Neural progenitor cell (in vitro differentiated cells): ENCODE results near the gene CD86. TPM values are rescaled to one million over a fixed set of nuclear protein-coding genes. Genes with fewer than 3 reads are reported as not detected.

Experiments used
- DNase-seq: peaks from one replicate; pipeline ENCODE4 v3.0.0-alpha.2; 2016; ENCODE audit warnings: low spot score
- H2AFZ ChIP-seq: fragments of 200-600 bp; sonication (generic); replicated peaks from 2 replicates; pipeline ENCODE4 v1.6.1; 2016; ENCODE audit warnings: antibody characterized with exemption
- H3F3A ChIP-seq: fragments of 200-600 bp; sonication (generic); 2 replicates; pipeline ENCODE4 v1.6.1; 2016; ENCODE audit warnings: antibody characterized with exemption, low read depth
- H3K27ac ChIP-seq: fragments of 200-600 bp; sonication (generic); 2 replicates; pipeline ENCODE4 v1.5.1; 2016; ENCODE audit warnings: mild to moderate bottlenecking
- H3K27me3 ChIP-seq: fragments of 200-600 bp; sonication (generic); 2 replicates; pipeline ENCODE4 v1.6.1; 2016; ENCODE audit warnings: mild to moderate bottlenecking, moderate library complexity
- H3K36me3 ChIP-seq: fragments of 200-600 bp; sonication (generic); 2 replicates; pipeline ENCODE4 v1.5.1; 2016
- H3K4me1 ChIP-seq: fragments of 200-600 bp; sonication (generic); 2 replicates; pipeline ENCODE4 v1.6.1; 2016; ENCODE audit warnings: mixed run types
- H3K4me2 ChIP-seq: fragments of 200-600 bp; sonication (generic); 2 replicates; pipeline ENCODE4 v1.6.1; 2016
- H3K4me3 ChIP-seq: fragments of 200-600 bp; sonication (generic); 2 replicates; pipeline ENCODE4 v1.5.1; 2016
- H3K79me2 ChIP-seq: fragments of 200-600 bp; sonication (generic); 2 replicates; pipeline ENCODE4 v1.6.1; 2016; ENCODE audit warnings: low read depth
- H3K9ac ChIP-seq: fragments of 200-600 bp; sonication (generic); 2 replicates; pipeline ENCODE4 v1.6.1; 2016
- H3K9me3 ChIP-seq: fragments of 200-600 bp; sonication (generic); 2 replicates; pipeline ENCODE4 v1.5.1; 2016; ENCODE audit warnings: low read depth
- H4K20me1 ChIP-seq: fragments of 200-600 bp; sonication (generic); 2 replicates; pipeline ENCODE4 v1.6.1; 2016; ENCODE audit warnings: low read depth
- H3K27ac Mint-ChIP-seq: 3 replicates; pipeline ENCODE4 v1.8.0; 2021; ENCODE audit warnings: mixed read lengths
- H3K27me3 Mint-ChIP-seq: 2 replicates; pipeline ENCODE4 v1.8.0; 2022; ENCODE audit warnings: low read depth, mild to moderate bottlenecking, inconsistent platforms, moderate library complexity, mixed read lengths; ENCODE audit not compliant: insufficient read depth
- H3K36me3 Mint-ChIP-seq: 3 replicates; pipeline ENCODE4 v1.8.0; 2021; ENCODE audit warnings: mixed read lengths
- H3K4me1 Mint-ChIP-seq: 3 replicates; pipeline ENCODE4 v1.8.0; 2021; ENCODE audit warnings: mixed read lengths
- H3K4me3 Mint-ChIP-seq: 3 replicates; pipeline ENCODE4 v1.8.0; 2021; ENCODE audit warnings: mild to moderate bottlenecking, moderate library complexity, mixed read lengths
- H3K9me3 Mint-ChIP-seq: 3 replicates; pipeline ENCODE4 v1.8.0; 2020; ENCODE audit warnings: mixed read lengths
- CTCF ChIP-seq: fragments of 200-600 bp; sonication (generic); IDR thresholded peaks from 2 replicates; pipeline ENCODE4 v1.5.1; 2017; ENCODE audit warnings: antibody characterized with exemption, mild to moderate bottlenecking
- EZH2 ChIP-seq: fragments of 200-600 bp; sonication (generic); IDR thresholded peaks from 2 replicates; pipeline ENCODE4 v1.6.1; 2017; ENCODE audit warnings: antibody characterized with exemption, mild to moderate bottlenecking, moderate library complexity
- EZH2phosphoT487 ChIP-seq: fragments of 200-600 bp; sonication (generic); IDR thresholded peaks from 2 replicates; pipeline ENCODE4 v1.6.1; 2017; ENCODE audit warnings: antibody characterized with exemption
- total RNA-seq: library from RNA; depleted of rRNA; stranded (reverse); fragments of >200 nt; gene quantifications from 2 replicates; pipeline ENCODE4 v1.2.3, GENCODE V29; 2015; ENCODE audit warnings: low replicate concordance

Gene CD86
- total RNA-seq, 1 donor from 2014 or later, result not detected

- Histone ChIP-seq H3K4me2 (no peak overlapping the region), H3F3A (no peaks in the 10 kb centered on the region), H4K20me1 (no peaks in the 10 kb centered on the region), H3K4me3 (no peak overlapping the region), H3K27me3 (no peaks in the 10 kb centered on the region), H2AFZ (no peak overlapping the region), H3K79me2 (no peaks in the 10 kb centered on the region), H3K4me1 (no peaks in the 10 kb centered on the region), H3K27ac (no peak overlapping the region), H3K9ac (no peak overlapping the region), H3K9me3 (no peaks in the 10 kb centered on the region), H3K36me3 (no peaks in the 10 kb centered on the region)
- Mint-ChIP-seq H3K9me3 (no peaks in the 10 kb centered on the region), H3K4me1 (peaks cover 10% of the 10 kb centered on the region), H3K27me3 (peaks cover under 1% of the 10 kb centered on the region), H3K4me3 (no peak overlapping the region), H3K36me3 (no peaks in the 10 kb centered on the region), H3K27ac (no peak overlapping the region)
- no peak for DNase-seq
- TF ChIP-seq EZH2phosphoT487 (no peak), CTCF (no peak), EZH2 (no peak)
Measured at GRCh38 chr3:122079524-122080206, 24.5 kb downstream of the CD86 start.

- H3K4me1 Mint-ChIP-seq, result peaks cover 10% of the 10 kb centered on the region
- no peak overlapping the region for H2AFZ ChIP-seq
- no peak overlapping the region for H3K4me3 ChIP-seq
- no peaks in the 10 kb centered on the region for H3K36me3 ChIP-seq
- TF ChIP-seq CTCF, result no peak
- no peak for TF ChIP-seq EZH2phosphoT487
- TF ChIP-seq EZH2, result no peak
- no peaks in the 10 kb centered on the region for H3K9me3 Mint-ChIP-seq
- no peak overlapping the region for H3K27ac Mint-ChIP-seq
- H3K4me1 ChIP-seq, result no peaks in the 10 kb centered on the region
- H3K4me3 Mint-ChIP-seq, result no peak overlapping the region
- H3F3A ChIP-seq, result no peaks in the 10 kb centered on the region
- no peaks in the 10 kb centered on the region for H4K20me1 ChIP-seq
- no peaks in the 10 kb centered on the region for H3K27me3 Mint-ChIP-seq
- DNase-seq, result no peak
- no peak overlapping the region for H3K9ac ChIP-seq
- H3K36me3 Mint-ChIP-seq, result no peaks in the 10 kb centered on the region
- no peak overlapping the region for H3K4me2 ChIP-seq
- no peaks in the 10 kb centered on the region for H3K27me3 ChIP-seq
- H3K79me2 ChIP-seq, result no peaks in the 10 kb centered on the region
- no peaks in the 10 kb centered on the region for H3K9me3 ChIP-seq
- H3K27ac ChIP-seq, result no peak overlapping the region
Measured at GRCh38 chr3:122080207-122080587, 25.0 kb downstream of the CD86 start.

GRCh38 chr3:122081543-122082247 lies 26.5 kb downstream of the CD86 start:
- Histone ChIP-seq H3K36me3 (no peaks in the 10 kb centered on the region), H3K4me1 (no peaks in the 10 kb centered on the region), H2AFZ (no peak overlapping the region), H3K4me2 (no peak overlapping the region), H4K20me1 (no peaks in the 10 kb centered on the region), H3K27me3 (no peaks in the 10 kb centered on the region), H3K9ac (no peak overlapping the region), H3K79me2 (no peaks in the 10 kb centered on the region), H3K4me3 (no peak overlapping the region), H3K27ac (no peak overlapping the region), H3F3A (no peaks in the 10 kb centered on the region), H3K9me3 (no peaks in the 10 kb centered on the region)
- H3K4me1 Mint-ChIP-seq, result peaks cover 6% of the 10 kb centered on the region
- H3K27me3 Mint-ChIP-seq, result no peaks in the 10 kb centered on the region
- H3K9me3 Mint-ChIP-seq, result no peaks in the 10 kb centered on the region
- no peak for TF ChIP-seq EZH2
- H3K4me3 Mint-ChIP-seq, result no peak overlapping the region
- no peak for DNase-seq
- no peaks in the 10 kb centered on the region for H3K36me3 Mint-ChIP-seq
- no peak overlapping the region for H3K27ac Mint-ChIP-seq

GRCh38 chr3:122082357-122082756 lies 27.2 kb downstream of the CD86 start:
- no peak overlapping the region for H3K9ac ChIP-seq
- no peak overlapping the region for H3K4me2 ChIP-seq
- no peaks in the 10 kb centered on the region for H3K36me3 ChIP-seq
- no peaks in the 10 kb centered on the region for H3K9me3 Mint-ChIP-seq
- H3K79me2 ChIP-seq, result no peaks in the 10 kb centered on the region
- H3K9me3 ChIP-seq, result no peaks in the 10 kb centered on the region
- H3K27me3 Mint-ChIP-seq, result no peaks in the 10 kb centered on the region
- H4K20me1 ChIP-seq, result no peaks in the 10 kb centered on the region
- no peak for TF ChIP-seq EZH2
- H3K4me1 Mint-ChIP-seq, result peaks cover 2% of the 10 kb centered on the region
- H3K27ac ChIP-seq, result no peak overlapping the region
- H2AFZ ChIP-seq, result no peak overlapping the region
- H3K36me3 Mint-ChIP-seq, result no peaks in the 10 kb centered on the region
- no peaks in the 10 kb centered on the region for H3K27me3 ChIP-seq
- no peak overlapping the region for H3K4me3 ChIP-seq
- no peak overlapping the region for H3K27ac Mint-ChIP-seq
- DNase-seq, result no peak
- no peak overlapping the region for H3K4me3 Mint-ChIP-seq
- H3F3A ChIP-seq, result no peaks in the 10 kb centered on the region
- H3K4me1 ChIP-seq, result no peaks in the 10 kb centered on the region
